ENCODE measurements around the gene BFAR.
"Not testable (repeated sequence)": the region's sequence is repeated elsewhere in the genome, so short reads cannot be mapped to it uniquely, and the experiment has no call there.

BFAR gene, protein sequence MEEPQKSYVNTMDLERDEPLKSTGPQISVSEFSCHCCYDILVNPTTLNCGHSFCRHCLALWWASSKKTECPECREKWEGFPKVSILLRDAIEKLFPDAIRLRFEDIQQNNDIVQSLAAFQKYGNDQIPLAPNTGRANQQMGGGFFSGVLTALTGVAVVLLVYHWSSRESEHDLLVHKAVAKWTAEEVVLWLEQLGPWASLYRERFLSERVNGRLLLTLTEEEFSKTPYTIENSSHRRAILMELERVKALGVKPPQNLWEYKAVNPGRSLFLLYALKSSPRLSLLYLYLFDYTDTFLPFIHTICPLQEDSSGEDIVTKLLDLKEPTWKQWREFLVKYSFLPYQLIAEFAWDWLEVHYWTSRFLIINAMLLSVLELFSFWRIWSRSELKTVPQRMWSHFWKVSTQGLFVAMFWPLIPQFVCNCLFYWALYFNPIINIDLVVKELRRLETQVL

DNA sequence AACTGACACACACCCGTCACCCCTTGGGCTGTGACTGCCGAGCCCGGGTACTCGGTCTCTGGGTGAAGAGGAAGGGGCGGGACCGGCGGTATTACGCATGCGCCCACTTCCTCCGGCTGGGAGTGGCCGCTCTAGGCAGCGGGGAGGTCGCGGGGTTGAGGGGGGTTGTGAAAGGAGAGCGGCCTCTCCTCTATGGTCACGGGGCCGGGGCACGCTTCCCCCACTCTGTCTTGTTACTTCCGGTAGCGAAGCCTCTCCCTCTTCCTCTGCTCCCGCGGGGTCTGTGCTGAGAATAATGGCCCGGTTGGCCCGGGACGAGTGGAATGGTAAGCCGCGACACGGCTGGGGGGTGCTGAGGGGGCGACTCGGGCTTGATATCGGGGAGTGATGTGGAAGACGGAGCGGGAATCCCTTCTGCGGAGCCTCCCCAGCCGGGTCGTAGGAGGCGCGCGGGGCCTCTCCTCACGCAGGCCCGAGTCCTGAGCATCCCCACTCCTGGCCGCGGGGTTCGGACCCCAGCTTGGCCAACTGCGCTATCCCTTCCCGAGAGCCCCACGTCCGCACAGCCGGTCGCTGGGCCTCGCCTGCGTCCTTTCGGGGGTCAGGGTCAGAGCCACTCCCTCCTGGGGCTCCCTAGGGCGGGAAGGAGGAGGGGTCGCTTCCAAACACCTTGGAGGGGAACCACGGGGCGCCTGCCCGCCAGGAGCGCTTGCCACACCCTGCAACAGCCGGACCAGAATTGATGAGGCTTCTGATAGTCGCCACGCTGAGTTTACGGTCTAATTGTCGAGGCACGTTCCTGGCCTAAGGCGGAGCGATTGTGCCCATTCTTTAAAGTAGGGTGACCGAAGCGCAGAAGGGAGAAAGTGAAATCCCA, at the start of gene BFAR:
BFAR (plus strand) TSS at position 259 of the 877 bp plus-strand sequence. CDS start 11,396 bp downstream, outside the sequence.
- peak; percentile 96 to 99 for DNase-seq

DNA sequence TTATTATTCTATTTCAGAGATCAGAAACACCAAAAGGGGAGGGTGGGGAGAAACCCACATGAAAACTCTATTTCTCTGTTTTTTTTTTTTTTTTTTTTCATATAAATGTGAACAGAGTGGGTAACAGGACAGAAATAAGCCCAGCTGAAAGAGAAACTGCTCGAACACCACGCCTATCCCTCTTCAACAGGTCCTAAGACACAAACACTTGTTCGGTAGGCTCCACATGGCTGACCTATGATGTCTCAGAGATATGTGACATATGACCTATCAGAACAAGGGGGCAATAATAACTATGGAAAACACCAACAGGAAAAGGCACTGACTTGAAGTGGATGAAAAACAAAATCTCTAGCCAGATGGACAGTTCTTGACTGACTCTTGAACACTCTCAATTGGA, 47.5 kb upstream of the BFAR start:
- DNase-seq = no peak

DNA sequence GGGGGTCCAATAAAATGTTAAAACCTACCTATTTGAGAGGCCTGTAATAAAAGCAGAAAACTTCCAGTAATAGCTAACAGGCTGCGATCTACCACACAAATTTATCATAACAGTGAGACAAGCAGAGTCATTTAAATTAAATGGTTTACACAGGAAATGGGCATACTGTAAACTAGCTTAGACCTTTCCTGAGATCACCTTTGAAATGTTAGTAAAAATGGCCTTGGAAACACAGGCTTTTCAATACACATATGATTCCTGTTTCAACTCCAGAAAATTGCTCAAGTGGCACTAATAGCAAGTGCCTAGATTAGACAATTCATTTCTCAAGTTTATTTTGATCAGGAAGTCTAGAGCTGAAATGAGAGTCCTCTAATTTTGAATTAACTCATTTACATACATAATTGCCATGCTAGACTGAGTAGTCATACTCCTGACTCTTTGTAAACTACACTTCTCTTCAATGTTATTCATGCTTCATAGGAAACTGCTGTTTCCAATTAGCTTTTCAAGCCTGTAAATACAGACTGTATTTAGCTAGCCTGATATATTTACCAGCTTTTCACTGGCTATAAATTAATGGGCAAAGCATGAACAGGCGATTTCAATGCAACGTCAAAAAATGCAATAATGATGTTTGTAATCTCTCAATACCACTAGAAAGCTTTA, 46.0 kb upstream of the BFAR start:
- DNase-seq = no peak

DNA sequence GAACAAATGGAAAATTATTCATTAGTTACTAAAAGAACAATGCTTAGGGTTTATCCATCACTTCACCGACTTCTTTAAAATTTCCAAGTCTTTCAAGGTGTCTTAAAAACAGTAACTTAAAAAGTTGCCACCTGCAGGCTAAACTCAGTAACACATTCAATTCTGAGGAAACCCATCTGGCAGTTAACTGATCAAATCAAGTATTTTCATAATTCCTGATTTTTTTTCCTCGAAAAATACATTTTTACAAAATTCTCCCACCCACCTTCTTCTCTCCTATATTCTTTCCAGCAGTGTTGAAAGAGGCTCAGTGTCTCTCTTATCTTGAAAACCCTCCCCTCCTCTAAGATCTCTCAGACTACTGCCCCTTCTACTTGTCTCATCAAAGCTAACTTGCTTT, 32.6 kb upstream of the BFAR start:
- DNase-seq = no peak

DNA sequence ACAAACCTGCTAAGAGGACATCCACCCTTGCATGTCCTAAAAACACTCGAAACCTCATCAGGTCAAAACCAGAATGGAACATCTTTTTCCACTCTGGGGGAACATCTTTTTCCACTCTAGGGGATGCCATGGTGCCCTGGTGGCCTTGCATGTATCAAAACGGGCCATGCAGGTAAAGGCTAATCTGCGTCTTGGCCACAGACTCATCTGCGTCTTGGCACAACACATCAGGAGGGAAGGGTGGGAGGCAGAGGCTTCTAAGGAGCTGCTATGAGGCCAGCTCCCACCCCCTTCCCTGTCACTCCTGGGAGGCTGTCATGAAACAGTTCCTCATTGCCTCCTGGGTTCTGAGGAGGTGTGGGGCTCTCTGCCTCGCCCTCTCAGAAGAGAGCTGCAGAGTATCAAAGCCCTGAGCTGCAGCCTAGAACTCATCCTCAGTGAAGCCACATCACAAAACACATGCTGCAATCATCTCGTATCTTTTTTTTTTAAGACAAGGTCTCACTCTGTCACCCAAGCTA, 30.2 kb upstream of the BFAR start:
- DNase-seq = no peak

DNA sequence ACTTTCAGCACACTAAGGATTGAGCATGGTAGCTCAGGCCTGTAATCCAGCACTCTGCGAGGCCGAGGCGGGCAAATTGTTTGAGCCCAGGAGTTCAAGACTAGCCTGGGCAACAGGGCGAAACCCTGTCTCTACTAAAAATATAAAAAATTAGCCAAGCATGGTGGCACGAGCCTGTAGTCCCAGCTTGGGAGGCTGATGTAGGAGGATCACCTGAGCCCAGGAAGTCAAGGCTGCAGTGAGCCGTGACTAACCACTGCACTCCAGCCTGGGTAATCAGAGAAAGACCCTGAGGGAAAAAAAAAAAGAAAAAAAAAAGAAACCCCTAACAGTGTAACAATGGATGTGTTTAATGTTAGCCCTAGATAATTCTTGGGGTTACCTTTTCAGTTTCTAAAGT, 26.6 kb upstream of the BFAR start:
- DNase-seq = no peak

DNA sequence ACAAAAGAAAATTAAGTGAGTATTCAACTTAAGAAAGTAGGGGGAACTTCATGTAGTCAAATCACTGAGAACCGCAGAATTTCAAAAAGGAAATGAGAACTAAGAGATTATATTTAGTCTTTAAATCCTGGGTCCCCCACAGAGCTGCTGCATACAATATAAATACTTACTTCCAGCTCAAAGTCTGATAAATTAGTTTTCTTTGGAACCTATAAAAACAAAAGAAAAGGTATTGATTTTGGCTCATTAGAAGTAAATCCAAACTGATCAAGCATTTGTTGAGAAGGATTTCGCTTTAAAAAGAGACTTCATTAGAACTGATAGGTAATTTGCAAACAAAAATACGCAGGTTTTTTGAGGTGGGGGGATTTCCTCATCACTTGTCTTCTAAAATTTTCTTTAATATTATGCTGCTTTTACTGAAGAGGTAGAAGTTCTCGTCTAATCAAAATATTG, 24.6 kb upstream of the BFAR start:
- no peak for DNase-seq

DNA sequence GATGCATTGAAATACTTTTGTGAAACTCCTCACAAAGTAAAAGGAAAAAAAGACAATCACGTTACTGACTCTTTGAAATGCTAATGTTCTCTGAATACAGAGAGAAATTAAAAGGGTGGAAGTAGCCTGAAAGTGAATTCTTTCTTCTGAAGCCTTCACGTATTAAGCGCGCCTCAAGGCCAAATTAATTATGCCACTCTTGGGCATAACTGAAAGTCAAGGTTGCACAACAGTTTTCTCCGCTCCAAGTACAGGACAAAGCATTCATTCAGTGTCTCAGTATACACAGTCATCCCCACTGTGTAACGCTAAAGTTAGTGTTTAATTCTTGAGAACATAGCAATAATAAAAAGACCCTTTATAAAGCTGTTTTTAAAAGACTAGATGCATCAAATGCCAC, 24.1 kb upstream of the BFAR start:
- no peak for DNase-seq

DNA sequence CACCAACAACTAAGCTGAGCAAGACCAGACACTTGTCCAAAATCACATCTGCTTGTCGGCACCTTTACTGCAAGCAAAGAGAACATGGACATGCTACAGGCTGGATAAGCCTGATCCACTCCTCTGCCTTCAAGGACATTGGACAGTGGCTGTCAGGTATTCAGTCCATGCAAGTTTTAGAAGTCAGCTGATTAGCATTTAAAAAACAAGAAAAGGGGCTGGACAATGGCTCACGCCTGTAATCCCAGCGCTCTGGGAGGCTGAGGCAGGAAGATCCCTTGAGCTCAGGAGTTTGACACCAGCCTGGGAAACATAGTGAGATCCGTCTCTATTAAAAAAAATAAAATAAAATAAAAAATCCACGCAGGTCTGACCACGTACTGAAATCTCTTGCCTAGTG, 23.0 kb upstream of the BFAR start:
- DNase-seq = no peak

DNA sequence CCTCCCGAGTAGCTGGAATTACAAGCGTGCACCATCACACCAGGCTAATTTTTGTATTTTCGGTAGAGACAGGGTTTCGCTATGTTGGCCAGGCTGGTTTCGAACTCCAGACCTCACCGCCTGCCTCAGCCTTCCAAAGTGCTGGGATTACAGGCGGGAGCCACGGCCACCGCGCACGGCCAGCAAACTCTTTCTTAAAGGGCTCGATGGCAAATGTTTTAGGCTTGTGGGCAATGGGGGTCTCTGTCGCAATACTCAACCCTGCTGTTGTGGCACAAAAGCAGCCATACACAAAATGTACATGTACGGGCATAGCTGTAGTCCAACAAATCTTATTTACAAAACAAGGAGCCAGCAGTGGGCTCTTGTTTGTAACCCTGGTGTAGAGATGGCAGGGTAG, 21.1 kb upstream of the BFAR start:
- no peak for DNase-seq

DNA sequence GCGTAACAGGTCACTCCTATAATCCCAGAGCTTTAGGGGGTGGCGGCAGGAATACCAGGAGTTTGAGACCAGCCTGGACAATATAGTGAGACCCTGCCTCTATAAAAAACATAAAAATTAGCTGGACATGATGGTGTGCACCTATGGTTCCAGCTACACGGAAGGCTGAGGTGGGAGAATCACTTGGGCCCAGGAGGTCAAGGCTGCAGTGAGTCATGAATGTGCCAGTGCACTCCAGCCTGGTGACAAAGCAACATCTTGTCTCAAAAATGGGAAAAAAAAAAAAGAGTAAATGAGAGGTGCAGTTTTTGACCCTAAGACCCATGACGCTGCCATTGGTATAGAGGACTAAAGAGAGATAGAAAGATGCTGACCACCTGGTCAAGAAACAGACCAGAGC, 18.8 kb upstream of the BFAR start:
- no peak for DNase-seq

DNA sequence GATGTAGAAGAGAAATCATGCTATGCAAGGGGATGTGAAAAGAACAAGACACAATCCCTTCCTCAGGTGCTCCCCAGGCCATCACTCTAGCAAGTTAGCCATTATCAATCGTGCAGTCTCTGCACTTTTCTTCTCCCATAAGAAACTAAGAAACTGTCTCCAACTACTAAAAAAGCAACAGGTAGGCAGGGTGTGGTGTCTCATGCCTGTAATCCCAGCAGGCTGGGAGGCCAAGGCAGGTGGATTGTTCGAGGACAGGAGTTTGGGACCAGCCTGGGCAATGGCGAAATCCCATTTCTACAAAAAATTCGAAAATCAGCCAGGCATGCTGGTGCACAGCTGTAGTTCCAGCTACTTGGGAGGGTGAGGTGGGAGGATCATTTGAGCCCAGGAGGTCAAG, 16.5 kb upstream of the BFAR start:
- no peak for DNase-seq

DNA sequence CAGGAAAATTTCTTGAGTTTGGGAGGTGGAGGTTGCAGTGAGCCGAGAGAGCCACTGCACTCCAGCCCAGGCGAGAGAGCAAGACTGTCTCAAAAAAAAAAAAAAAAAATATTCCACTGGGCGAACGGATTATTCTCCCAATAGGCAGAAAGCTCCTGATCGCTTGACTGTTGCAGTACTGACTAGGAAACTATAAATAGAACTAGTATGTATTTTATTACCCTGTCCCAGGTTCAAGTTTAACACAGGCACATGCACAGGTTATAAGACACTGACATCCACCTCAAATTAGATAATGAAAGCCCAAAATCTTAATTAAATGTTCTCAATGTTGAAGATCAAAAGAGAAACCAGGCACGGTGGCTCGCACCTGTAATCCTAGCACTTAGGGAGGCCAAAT, 14.2 kb upstream of the BFAR start:
- no peak for DNase-seq

DNA sequence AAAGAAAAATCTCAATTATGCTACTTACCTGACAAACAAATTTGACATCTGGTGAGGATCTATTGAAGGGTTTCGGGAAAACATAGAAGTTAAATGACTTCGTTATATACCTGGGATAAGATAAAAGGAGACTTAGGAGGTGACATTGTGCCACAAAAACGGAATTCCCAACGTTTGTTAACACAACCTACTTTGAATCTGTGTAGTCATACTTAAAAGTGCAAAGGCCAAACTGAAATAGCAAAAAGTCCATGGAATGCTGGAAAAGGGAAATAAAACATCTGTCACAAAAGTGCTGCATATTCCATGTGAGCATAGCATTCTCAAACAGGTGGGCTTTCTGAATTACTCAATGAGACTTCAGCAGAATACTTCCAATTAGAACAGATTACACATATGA, 5.7 kb upstream of the BFAR start:
- no peak for DNase-seq

DNA sequence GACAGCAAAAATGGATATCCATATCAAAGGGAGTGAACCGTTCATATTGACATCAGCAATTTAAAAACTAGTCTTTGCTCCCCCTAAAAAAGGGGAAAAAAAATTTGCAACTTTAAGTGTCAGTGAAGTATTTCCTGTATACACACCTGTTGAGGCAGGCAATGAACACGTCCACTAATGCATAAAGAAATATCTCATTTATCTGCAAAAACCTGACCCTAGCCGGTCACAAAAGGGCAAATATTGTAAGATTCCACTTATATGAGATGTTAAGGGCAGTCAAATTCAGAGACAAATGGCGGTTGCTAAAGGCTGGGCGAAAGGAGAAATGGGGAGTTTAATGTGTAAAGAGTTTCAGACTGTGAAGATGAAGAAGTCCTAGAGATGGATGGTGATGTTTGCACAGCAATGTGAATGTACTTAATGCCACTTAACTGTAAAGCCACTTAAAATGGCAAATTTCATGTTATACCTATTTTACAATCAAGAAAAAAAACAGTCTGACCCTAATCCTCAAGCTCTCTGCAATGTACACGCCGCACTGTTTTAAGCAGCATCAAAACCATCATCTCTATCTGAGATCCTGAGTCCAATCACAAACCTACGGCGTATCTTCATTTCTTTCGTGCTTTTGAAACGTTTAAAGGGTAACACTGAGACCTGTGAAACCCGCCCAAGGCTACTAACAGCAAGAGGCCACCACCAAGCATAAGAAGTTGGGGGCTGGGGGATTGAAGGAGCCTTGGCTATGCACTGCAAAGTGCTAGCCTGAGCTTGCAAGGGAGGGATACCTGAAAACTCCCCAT, 3.7 kb upstream of the BFAR start:
- DNase-seq = no peak

DNA sequence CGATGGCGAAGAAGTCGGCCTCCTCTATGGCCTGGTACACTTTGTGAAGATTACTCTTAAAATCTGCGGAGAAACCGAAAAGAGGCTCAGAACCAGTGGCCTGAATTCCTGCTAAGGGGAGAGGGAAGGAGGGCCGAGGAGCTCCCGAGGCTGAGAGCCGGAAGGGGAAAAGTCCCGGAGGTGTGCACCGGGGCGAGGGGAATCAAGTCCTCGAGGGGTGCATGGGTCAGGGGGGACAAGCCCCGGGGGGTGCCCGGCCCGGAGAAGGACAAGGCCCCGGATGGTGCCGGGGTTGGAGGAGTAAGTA, 3.2 kb upstream of the BFAR start:
- DNase-seq = no peak

DNA sequence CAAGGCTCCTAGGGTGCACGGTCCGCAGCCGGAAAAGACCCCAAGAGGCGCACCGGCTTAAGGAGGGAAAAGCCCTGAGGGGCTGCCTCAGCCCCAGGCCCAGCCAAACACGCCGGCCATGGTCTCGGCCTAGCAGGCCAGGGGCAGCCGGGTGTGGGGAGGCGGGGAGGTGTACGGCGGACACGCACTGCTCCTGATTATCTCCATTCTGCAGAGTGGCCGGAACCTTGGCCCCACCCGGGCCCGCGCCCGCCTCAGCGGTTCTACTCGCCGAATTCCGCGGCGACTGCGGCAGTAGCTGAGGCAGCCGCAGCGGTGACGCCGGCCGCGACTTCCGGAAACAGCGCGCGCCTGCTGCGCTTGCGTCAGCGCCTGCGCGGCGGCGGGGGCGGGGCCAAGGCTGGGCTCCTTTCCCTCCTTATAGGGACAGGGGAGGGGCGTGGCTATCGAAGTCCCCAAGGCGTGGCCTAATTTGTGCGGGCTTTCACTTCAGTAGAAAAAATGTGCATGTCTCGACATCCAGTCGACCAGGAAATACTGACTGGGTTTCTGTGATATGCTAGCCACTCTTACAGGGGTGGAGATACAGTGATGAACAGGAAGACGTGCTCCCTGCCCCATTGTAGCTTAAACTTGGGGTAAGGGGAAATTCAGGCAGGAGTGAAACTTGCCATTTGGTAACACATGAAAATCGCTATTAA, 2.7 kb upstream of the BFAR start, which contains the start of gene PARN:
PARN (minus strand) TSS at position 342 of the 701 bp plus-strand sequence; CDS start at position 207, 135 bp downstream.
- peak; percentile 90 to 93 for DNase-seq

DNA sequence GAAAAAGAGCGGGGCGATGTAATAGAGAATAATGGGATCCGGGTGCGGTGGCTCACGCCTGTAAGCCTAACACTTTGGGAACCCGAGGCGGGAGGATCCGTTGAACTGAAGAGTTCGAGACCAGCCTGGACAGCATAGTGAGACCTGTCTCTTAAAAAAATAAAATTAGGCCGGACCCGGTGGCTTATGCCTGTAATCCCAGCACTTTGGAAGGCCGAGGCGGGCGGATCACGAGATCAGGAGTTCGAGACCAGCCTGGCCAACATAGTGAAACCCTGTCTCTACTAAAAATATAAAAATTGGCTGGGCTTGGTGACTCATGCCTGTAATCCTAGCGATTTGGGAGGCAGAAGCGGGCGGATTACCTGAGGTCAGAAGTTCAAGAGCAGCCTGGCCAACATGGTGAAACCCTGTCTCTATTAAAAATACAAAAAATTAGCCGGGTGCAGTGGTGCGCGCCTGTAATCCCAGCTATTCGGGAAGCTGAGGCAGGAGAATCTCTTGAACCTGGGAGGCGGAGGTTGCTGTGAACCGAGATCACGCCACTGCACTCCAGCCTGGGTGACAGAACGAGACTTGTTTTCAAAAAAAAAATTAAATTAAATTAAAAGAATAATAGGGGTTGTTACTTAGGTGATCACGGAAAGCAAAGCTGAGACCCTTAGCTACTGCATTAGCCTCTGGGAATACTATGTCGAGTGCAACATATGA, 2.0 kb upstream of the BFAR start:
- DNase-seq = not testable (repeated sequence)

DNA sequence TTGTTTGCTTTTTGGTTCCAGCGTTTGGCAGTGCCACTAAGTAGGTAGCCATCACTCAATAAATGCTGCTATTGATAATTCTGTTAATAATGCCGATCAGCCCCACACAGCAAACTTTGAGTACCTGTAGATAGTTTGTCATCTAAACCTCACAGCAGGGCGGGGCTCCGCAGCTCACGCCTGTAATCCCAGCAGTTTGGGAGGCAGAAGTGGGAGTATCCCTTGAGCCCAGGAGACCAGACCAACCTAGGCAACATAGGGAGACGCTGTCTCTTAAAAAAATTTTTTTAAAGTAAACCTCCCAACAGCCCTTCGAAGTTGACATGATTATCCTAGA, 1.6 kb downstream of the BFAR start:
- DNase-seq = no peak

DNA sequence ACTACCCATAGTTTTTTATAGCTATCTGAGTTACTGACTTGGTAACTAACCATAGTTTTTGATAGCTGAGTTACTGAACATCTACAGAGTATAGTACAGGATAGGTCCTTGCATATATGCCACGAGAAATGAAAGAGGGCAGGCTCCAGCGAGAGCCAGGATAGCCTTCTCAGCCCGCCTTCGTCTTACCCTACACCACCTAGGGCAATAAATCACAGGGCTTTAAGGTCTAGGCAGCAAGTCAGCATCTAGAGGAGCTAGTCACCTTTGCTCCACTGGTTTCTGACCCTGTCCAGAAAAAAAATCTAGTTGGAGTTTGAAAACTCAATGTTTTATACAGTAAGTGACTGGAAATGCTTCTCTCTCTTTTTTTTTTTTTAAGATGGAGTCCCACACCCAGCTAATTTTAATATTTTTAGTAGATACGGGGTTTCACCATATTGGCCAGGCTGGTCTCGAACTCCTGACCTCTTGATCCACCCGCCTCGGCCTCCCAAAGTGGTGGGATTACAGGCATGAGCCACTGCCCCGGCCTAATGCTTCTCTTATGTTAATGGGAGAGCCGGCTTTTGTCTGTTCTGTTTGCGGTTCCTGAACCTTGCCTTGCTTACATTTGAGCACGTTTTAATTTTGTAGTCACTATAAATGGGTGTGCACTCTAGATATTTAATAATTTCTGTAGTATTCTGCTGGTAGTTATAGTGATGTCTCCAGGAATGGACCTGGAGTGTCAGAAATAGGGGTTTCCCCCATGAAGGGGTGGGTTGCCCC, 2.8 kb downstream of the BFAR start:
- no peak for DNase-seq
